ENCODE data around the gene PPFIBP1. TPM values are rescaled to one million over a fixed set of nuclear protein-coding genes. Genes with fewer than 3 reads are reported as not detected.

Gene PPFIBP1
- total and polyA plus RNA-seq, 2 of the 13 experiments (the other 11 are each of a cell fraction or from before 2014, with no cell fraction given): 16.2 to 21.8 TPM

DNA sequence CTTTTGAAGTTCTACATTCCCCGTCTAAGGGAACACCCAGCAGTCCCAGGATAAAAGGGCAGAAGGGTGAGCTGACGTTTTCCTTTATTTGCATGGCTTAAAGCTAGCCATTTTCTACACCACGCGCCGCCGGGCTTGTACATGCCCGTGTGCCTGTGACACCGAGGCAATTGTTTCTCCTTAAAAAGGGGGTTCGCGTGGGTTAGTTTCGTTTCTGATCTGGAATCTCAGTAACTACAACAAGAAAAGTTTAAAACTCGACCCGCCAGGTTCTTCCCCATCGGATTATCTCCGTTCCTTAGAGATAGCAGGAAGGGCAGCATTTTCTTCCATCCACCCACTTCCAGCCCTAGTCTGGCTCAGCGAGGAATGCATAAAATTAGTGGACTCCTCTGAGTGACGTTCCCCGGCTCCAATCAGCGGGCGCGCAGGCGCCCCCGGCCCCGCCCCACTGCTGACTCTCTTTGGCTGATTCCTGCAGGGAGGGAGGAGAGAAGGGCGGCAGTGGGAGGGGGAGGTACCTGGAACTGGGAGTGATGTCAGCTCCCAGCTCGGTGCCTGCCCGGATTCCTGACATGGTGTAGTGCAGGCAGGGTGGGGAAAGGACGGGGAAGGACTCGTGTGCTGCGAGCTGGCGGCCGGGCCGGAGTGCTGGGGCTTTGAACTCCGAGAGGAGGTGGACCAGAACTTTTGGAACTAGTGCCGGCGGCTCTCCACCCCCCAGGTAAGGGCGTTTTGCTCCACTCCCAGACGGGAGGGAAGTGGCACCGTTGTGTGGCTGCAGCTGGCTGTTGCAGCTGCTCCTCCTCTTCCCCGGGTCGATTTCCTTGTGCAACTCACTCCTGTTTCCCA lies at the start of gene PPFIBP1 (continued):
- TF ChIP-seq SRF (IDR thresholded peaks at IDR 0.05; ENCODE audit: low read depth, low read length) (no peak), NR2F2 (IDR thresholded peaks at IDR 0.05; ENCODE audit: borderline replicate concordance, low read depth) (no peak), ZNF552 (CRISPR knock-in tag; IDR thresholded peaks at IDR 0.05; ENCODE audit: borderline replicate concordance) (no peak), IRF2 (CRISPR knock-in tag; IDR thresholded peaks at IDR 0.05) (no peak), ONECUT2 (CRISPR knock-in tag; IDR thresholded peaks at IDR 0.05) (peak; percentile 69), ZNF570 (CRISPR knock-in tag; IDR thresholded peaks at IDR 0.05; ENCODE audit: borderline replicate concordance) (no peak), ZFP37 (CRISPR knock-in tag; IDR thresholded peaks at IDR 0.05; ENCODE audit: borderline replicate concordance) (no peak; the same call in 1 of the 2 replicates), STAT5B (CRISPR knock-in tag; IDR thresholded peaks at IDR 0.05) (no peak), RAD21 (CRISPR knock-in tag; IDR thresholded peaks at IDR 0.05) (peak; percentile 54), FOXM1 (CRISPR knock-in tag; IDR thresholded peaks at IDR 0.05) (no peak), MIXL1 (CRISPR knock-in tag; IDR thresholded peaks at IDR 0.05) (no peak), ELF1 (CRISPR knock-in tag; IDR thresholded peaks at IDR 0.05) (peak; percentile 15), MTF1 (CRISPR knock-in tag; IDR thresholded peaks at IDR 0.05) (no peak), ZNF746 (CRISPR knock-in tag; IDR thresholded peaks at IDR 0.05) (no peak), ZSCAN30 (CRISPR knock-in tag; IDR thresholded peaks at IDR 0.05) (no peak), HOXA5 (CRISPR knock-in tag; IDR thresholded peaks at IDR 0.05) (peak; percentile 85), DPF2 (CRISPR knock-in tag; IDR thresholded peaks at IDR 0.05; ENCODE audit: borderline replicate concordance, low read depth) (no peak), SCMH1 (CRISPR knock-in tag; IDR thresholded peaks at IDR 0.05; ENCODE audit: borderline replicate concordance) (no peak), STAG1 (CRISPR knock-in tag; IDR thresholded peaks at IDR 0.05) (0 out of 2 replicates have a peak, but pooled peaks have one; percentile 6), MLX (CRISPR knock-in tag; IDR thresholded peaks at IDR 0.05) (0 out of 2 replicates have a peak, but pooled peaks have one; percentile 38), ZNF20 (CRISPR knock-in tag; IDR thresholded peaks at IDR 0.05) (no peak), BHLHE40 (IDR thresholded peaks at IDR 0.05; ENCODE audit: low read length) (no peak), ZNF777 (CRISPR knock-in tag; IDR thresholded peaks at IDR 0.05) (no peak)
- TF ChIP-seq, protein P1, sequence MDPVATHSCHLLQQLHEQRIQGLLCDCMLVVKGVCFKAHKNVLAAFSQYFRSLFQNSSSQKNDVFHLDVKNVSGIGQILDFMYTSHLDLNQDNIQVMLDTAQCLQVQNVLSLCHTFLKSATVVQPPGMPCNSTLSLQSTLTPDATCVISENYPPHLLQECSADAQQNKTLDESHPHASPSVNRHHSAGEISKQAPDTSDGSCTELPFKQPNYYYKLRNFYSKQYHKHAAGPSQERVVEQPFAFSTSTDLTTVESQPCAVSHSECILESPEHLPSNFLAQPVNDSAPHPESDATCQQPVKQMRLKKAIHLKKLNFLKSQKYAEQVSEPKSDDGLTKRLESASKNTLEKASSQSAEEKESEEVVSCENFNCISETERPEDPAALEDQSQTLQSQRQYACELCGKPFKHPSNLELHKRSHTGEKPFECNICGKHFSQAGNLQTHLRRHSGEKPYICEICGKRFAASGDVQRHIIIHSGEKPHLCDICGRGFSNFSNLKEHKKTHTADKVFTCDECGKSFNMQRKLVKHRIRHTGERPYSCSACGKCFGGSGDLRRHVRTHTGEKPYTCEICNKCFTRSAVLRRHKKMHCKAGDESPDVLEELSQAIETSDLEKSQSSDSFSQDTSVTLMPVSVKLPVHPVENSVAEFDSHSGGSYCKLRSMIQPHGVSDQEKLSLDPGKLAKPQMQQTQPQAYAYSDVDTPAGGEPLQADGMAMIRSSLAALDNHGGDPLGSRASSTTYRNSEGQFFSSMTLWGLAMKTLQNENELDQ (CRISPR knock-in tag; IDR thresholded peaks at IDR 0.05; ENCODE audit: borderline replicate concordance): no peak
- TF ChIP-seq, protein P2, sequence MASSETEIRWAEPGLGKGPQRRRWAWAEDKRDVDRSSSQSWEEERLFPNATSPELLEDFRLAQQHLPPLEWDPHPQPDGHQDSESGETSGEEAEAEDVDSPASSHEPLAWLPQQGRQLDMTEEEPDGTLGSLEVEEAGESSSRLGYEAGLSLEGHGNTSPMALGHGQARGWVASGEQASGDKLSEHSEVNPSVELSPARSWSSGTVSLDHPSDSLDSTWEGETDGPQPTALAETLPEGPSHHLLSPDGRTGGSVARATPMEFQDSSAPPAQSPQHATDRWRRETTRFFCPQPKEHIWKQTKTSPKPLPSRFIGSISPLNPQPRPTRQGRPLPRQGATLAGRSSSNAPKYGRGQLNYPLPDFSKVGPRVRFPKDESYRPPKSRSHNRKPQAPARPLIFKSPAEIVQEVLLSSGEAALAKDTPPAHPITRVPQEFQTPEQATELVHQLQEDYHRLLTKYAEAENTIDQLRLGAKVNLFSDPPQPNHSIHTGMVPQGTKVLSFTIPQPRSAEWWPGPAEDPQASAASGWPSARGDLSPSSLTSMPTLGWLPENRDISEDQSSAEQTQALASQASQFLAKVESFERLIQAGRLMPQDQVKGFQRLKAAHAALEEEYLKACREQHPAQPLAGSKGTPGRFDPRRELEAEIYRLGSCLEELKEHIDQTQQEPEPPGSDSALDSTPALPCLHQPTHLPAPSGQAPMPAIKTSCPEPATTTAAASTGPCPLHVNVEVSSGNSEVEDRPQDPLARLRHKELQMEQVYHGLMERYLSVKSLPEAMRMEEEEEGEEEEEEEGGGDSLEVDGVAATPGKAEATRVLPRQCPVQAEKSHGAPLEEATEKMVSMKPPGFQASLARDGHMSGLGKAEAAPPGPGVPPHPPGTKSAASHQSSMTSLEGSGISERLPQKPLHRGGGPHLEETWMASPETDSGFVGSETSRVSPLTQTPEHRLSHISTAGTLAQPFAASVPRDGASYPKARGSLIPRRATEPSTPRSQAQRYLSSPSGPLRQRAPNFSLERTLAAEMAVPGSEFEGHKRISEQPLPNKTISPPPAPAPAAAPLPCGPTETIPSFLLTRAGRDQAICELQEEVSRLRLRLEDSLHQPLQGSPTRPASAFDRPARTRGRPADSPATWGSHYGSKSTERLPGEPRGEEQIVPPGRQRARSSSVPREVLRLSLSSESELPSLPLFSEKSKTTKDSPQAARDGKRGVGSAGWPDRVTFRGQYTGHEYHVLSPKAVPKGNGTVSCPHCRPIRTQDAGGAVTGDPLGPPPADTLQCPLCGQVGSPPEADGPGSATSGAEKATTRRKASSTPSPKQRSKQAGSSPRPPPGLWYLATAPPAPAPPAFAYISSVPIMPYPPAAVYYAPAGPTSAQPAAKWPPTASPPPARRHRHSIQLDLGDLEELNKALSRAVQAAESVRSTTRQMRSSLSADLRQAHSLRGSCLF (CRISPR knock-in tag; IDR thresholded peaks at IDR 0.05; ENCODE audit: borderline replicate concordance): no peak
